WTC11 (cell line): ENCODE data around the gene FOXP1.

Source experiments
- ELF4 ChIP-seq: sonication (generic); formaldehyde crosslinking; IDR thresholded peaks from 2 replicates; pipeline ENCODE4 v1.8.1; 2022; ENCODE audit warnings: low read depth, mild to moderate bottlenecking, moderate library complexity, missing genetic modification reagents
- FOXP1 ChIP-seq: sonication (generic); formaldehyde crosslinking; IDR thresholded peaks from 2 replicates; pipeline ENCODE4 v1.8.0; 2022; ENCODE audit warnings: missing genetic modification reagents, mild to moderate bottlenecking, moderate library complexity, borderline replicate concordance
- GABPB1 ChIP-seq: sonication (generic); formaldehyde crosslinking; IDR thresholded peaks from 2 replicates; pipeline ENCODE4 v1.8.1; 2023; ENCODE audit warnings: mild to moderate bottlenecking, missing genetic modification reagents
- NFYB ChIP-seq: sonication (generic); formaldehyde crosslinking; conservative IDR thresholded peaks from 2 replicates; pipeline ENCODE4 v1.8.0; 2022; ENCODE audit warnings: low read depth, missing genetic modification reagents
- RELA ChIP-seq: sonication (generic); formaldehyde crosslinking; IDR thresholded peaks from 2 replicates; pipeline ENCODE4 v1.8.1; 2022; ENCODE audit warnings: missing genetic modification reagents, mild to moderate bottlenecking, borderline replicate concordance
- ZNF232 ChIP-seq: sonication (generic); formaldehyde crosslinking; IDR thresholded peaks from 2 replicates; pipeline ENCODE4 v1.8.0; 2022; ENCODE audit warnings: mild to moderate bottlenecking, missing genetic modification reagents
- ZNF263 ChIP-seq: sonication (generic); formaldehyde crosslinking; IDR thresholded peaks from 2 replicates; pipeline ENCODE4 v1.8.1; 2022; ENCODE audit warnings: low read depth, mild to moderate bottlenecking, moderate library complexity, missing genetic modification reagents
- TF ChIP-seq, protein P1 (sequence below): sonication (generic); formaldehyde crosslinking; IDR thresholded peaks from 2 replicates; pipeline ENCODE4 v1.8.0; 2023; ENCODE audit warnings: missing genetic modification reagents, mild to moderate bottlenecking, borderline replicate concordance
- TF ChIP-seq, protein P2 (sequence below): fragments of 200-600 bp; IDR thresholded peaks from 2 replicates; pipeline ENCODE4 v1.8.0; 2022; ENCODE audit warnings: antibody characterized with exemption
- TF ChIP-seq, protein P3 (sequence below): sonication (generic); formaldehyde crosslinking; IDR thresholded peaks from 2 replicates; pipeline ENCODE4 v1.8.0; 2022; ENCODE audit warnings: mild to moderate bottlenecking, missing genetic modification reagents
- TF ChIP-seq, protein P4 (sequence below): sonication (generic); formaldehyde crosslinking; IDR thresholded peaks from 2 replicates; pipeline ENCODE4 v1.8.1; 2023; ENCODE audit warnings: mild to moderate bottlenecking, missing genetic modification reagents, borderline replicate concordance
- TF ChIP-seq, protein P5 (sequence below): sonication (generic); formaldehyde crosslinking; conservative IDR thresholded peaks from 2 replicates; pipeline ENCODE4 v1.8.1; 2022; ENCODE audit warnings: mild to moderate bottlenecking, missing genetic modification reagents

DNA sequence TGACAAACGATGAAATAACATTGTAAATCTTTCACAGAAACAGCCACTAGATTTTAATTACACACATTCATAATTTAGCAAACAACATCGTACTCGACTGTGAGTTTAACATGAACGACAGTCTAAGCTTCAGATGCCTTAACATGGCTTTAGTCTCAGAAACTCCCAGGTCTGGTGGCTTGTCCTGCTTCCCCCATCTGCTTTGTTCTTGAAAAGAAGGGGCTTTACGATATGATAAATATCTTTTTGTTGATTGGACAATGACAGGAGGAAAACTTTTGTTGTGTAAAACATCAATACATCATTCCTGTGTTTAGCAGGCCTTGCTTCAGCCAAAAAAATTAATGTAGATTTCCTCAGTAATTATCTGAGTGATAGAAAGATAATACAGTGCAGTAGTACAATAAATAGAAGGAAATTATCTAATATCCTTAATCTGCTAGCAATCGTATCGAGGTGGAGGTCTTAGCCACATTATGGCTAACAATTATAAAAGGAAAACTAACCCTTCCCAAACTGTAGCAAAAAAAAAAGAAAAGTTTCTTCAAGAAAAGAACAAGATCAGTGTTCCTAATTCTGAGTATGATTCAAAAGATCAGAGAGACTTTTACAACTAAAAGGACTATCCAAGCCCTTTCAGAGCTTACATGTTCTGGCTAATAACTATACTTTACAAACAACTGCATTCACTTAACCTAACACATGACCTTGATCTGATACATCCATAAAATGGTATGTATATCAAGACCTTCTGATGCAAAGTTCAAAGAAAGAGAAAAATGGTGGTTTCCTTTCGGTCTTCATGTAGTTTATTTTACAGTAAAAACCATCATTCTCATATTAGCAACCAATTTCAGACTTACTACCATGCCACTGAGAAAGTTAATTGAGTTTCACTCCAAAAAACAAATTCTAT is 535.7 kb downstream of the FOXP1 start:
- TF ChIP-seq, protein P1, sequence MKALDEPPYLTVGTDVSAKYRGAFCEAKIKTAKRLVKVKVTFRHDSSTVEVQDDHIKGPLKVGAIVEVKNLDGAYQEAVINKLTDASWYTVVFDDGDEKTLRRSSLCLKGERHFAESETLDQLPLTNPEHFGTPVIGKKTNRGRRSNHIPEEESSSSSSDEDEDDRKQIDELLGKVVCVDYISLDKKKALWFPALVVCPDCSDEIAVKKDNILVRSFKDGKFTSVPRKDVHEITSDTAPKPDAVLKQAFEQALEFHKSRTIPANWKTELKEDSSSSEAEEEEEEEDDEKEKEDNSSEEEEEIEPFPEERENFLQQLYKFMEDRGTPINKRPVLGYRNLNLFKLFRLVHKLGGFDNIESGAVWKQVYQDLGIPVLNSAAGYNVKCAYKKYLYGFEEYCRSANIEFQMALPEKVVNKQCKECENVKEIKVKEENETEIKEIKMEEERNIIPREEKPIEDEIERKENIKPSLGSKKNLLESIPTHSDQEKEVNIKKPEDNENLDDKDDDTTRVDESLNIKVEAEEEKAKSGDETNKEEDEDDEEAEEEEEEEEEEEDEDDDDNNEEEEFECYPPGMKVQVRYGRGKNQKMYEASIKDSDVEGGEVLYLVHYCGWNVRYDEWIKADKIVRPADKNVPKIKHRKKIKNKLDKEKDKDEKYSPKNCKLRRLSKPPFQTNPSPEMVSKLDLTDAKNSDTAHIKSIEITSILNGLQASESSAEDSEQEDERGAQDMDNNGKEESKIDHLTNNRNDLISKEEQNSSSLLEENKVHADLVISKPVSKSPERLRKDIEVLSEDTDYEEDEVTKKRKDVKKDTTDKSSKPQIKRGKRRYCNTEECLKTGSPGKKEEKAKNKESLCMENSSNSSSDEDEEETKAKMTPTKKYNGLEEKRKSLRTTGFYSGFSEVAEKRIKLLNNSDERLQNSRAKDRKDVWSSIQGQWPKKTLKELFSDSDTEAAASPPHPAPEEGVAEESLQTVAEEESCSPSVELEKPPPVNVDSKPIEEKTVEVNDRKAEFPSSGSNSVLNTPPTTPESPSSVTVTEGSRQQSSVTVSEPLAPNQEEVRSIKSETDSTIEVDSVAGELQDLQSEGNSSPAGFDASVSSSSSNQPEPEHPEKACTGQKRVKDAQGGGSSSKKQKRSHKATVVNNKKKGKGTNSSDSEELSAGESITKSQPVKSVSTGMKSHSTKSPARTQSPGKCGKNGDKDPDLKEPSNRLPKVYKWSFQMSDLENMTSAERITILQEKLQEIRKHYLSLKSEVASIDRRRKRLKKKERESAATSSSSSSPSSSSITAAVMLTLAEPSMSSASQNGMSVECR (CRISPR knock-in tag) = no peak
- TF ChIP-seq, protein P2, sequence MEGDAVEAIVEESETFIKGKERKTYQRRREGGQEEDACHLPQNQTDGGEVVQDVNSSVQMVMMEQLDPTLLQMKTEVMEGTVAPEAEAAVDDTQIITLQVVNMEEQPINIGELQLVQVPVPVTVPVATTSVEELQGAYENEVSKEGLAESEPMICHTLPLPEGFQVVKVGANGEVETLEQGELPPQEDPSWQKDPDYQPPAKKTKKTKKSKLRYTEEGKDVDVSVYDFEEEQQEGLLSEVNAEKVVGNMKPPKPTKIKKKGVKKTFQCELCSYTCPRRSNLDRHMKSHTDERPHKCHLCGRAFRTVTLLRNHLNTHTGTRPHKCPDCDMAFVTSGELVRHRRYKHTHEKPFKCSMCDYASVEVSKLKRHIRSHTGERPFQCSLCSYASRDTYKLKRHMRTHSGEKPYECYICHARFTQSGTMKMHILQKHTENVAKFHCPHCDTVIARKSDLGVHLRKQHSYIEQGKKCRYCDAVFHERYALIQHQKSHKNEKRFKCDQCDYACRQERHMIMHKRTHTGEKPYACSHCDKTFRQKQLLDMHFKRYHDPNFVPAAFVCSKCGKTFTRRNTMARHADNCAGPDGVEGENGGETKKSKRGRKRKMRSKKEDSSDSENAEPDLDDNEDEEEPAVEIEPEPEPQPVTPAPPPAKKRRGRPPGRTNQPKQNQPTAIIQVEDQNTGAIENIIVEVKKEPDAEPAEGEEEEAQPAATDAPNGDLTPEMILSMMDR = no peak
- TF ChIP-seq NFYB (CRISPR knock-in tag) (no peak), RELA (no peak), ZNF263 (CRISPR knock-in tag) (no peak), ELF4 (CRISPR knock-in tag) (no peak), ZNF232 (CRISPR knock-in tag) (no peak), GABPB1 (CRISPR knock-in tag) (no peak), FOXP1 (CRISPR knock-in tag) (no peak)
- TF ChIP-seq, protein P3, sequence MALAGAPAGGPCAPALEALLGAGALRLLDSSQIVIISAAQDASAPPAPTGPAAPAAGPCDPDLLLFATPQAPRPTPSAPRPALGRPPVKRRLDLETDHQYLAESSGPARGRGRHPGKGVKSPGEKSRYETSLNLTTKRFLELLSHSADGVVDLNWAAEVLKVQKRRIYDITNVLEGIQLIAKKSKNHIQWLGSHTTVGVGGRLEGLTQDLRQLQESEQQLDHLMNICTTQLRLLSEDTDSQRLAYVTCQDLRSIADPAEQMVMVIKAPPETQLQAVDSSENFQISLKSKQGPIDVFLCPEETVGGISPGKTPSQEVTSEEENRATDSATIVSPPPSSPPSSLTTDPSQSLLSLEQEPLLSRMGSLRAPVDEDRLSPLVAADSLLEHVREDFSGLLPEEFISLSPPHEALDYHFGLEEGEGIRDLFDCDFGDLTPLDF = no peak
- TF ChIP-seq, protein P4, sequence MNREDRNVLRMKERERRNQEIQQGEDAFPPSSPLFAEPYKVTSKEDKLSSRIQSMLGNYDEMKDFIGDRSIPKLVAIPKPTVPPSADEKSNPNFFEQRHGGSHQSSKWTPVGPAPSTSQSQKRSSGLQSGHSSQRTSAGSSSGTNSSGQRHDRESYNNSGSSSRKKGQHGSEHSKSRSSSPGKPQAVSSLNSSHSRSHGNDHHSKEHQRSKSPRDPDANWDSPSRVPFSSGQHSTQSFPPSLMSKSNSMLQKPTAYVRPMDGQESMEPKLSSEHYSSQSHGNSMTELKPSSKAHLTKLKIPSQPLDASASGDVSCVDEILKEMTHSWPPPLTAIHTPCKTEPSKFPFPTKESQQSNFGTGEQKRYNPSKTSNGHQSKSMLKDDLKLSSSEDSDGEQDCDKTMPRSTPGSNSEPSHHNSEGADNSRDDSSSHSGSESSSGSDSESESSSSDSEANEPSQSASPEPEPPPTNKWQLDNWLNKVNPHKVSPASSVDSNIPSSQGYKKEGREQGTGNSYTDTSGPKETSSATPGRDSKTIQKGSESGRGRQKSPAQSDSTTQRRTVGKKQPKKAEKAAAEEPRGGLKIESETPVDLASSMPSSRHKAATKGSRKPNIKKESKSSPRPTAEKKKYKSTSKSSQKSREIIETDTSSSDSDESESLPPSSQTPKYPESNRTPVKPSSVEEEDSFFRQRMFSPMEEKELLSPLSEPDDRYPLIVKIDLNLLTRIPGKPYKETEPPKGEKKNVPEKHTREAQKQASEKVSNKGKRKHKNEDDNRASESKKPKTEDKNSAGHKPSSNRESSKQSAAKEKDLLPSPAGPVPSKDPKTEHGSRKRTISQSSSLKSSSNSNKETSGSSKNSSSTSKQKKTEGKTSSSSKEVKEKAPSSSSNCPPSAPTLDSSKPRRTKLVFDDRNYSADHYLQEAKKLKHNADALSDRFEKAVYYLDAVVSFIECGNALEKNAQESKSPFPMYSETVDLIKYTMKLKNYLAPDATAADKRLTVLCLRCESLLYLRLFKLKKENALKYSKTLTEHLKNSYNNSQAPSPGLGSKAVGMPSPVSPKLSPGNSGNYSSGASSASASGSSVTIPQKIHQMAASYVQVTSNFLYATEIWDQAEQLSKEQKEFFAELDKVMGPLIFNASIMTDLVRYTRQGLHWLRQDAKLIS (CRISPR knock-in tag) = no peak
- TF ChIP-seq, protein P5, sequence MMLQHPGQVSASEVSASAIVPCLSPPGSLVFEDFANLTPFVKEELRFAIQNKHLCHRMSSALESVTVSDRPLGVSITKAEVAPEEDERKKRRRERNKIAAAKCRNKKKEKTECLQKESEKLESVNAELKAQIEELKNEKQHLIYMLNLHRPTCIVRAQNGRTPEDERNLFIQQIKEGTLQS (CRISPR knock-in tag) = no peak
